ENCODE data around the gene PEA15.

DNA sequence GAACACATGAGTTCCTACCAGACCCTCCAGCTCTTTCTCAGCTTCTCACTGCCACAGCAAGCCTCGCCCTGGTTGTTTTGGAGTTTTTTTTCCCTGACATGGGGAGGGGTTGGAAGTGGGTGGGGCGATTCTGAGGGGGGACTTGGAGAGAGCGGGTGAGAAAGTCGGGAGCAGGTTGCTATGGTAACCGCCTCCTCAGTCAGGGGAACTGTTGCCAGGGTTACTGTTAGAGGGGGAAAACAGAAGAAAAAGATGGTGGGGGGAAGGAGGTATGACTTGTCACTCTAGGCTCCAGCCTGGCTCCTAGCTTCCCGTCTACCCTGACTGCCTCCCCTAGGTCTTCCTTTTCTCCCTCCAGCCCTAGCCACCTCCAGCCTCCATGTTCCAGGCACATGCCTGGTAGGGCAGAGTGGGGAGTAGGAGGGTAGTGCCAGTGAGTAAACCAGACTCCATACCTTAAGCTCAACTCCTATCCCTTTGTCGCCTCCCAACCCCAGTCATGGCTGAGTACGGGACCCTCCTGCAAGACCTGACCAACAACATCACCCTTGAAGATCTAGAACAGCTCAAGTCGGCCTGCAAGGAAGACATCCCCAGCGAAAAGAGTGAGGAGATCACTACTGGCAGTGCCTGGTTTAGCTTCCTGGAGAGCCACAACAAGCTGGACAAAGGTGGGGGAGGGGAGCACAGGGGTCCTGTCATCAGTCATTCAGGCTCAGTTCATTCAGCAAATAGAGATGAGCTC lies 6.0 kb downstream of the PEA15 start:
- TF ChIP-seq, protein P1, sequence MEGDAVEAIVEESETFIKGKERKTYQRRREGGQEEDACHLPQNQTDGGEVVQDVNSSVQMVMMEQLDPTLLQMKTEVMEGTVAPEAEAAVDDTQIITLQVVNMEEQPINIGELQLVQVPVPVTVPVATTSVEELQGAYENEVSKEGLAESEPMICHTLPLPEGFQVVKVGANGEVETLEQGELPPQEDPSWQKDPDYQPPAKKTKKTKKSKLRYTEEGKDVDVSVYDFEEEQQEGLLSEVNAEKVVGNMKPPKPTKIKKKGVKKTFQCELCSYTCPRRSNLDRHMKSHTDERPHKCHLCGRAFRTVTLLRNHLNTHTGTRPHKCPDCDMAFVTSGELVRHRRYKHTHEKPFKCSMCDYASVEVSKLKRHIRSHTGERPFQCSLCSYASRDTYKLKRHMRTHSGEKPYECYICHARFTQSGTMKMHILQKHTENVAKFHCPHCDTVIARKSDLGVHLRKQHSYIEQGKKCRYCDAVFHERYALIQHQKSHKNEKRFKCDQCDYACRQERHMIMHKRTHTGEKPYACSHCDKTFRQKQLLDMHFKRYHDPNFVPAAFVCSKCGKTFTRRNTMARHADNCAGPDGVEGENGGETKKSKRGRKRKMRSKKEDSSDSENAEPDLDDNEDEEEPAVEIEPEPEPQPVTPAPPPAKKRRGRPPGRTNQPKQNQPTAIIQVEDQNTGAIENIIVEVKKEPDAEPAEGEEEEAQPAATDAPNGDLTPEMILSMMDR (IDR thresholded peaks at IDR 0.05; ENCODE audit: low read depth, low read length) = no peak
- TF ChIP-seq POLR2A (IDR thresholded peaks at IDR 0.05; ENCODE audit: extremely low read depth, insufficient read length) = no peak
